Forelimb muscle (tissue), 1 donor: ENCODE data around the gene VENTX. TPM values are rescaled to one million over a fixed set of nuclear protein-coding genes. Genes with fewer than 3 reads are reported as not detected.
"Not testable (repeated sequence)": the region's sequence is repeated elsewhere in the genome, so short reads cannot be mapped to it uniquely, and the experiment has no call there.

Experiments used
- DNase-seq: peaks from one replicate; pipeline ENCODE4 v3.0.0-alpha.2; 2013; ENCODE audit warnings: low read depth
- polyA plus RNA-seq: library from polyadenylated mRNA; unstranded; fragments of 120-200 nt; gene quantifications from one replicate; pipeline ENCODE4 v1.2.1, GENCODE V29; 2013; ENCODE audit not compliant: insufficient read length

VENTX gene
- polyA plus RNA-seq, 1 donor: 0.29 TPM

GRCh38 chr10:133214468-133215410 lies 22.9 kb upstream of the VENTX start:
- DNase-seq: no peak

- DNase-seq: no peak
Observed at GRCh38 chr10:133215586-133215985, 22.1 kb upstream of the VENTX start.

- no peak for DNase-seq
Observed at GRCh38 chr10:133216776-133217175, 20.9 kb upstream of the VENTX start.

GRCh38 chr10:133217800-133218589 lies 19.7 kb upstream of the VENTX start:
- DNase-seq: no peak

GRCh38 chr10:133218891-133219290 lies 18.8 kb upstream of the VENTX start:
- DNase-seq: no peak

DNA sequence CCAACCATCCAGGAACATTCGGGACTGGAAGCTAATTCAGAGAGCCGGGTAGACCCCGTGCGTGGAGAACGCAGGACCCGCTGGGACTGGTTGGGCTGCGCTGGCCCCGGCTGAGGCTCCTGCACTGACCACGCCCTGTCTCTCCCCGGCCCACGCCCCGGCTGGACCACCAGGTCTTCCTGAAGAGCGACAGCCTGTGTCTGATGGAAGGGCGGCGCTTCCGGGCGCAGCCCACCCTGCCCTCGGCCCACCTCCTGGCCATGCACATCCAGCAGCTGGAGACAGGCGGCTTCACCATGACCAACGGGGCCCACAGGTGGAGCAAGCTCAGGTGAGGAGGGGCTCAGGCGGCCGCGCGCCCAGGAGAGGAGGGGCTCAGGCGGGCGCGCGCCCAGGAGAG lies 17.9 kb upstream of the VENTX start:
- no peak for DNase-seq

GRCh38 chr10:133221331-133221730 lies 16.3 kb upstream of the VENTX start:
- DNase-seq: no peak

DNA sequence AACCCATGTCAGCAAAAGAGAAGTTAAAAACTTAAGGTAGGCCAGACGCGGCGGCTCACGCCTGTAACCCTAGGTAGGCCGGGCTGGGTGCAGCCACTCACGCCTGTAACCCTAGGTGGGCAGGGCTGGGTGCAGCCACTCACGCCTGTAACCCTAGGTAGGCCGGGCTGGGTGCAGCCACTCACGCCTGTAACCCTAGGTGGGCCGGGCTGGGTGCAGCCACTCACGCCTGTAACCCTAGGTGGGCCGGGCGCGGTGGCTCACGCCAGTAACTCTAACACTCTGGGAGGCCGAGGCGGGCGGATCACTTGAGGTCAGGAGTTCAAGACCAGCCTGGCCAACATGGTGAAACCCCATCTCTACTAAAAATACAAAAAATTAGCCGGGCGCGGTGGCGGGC lies 15.9 kb upstream of the VENTX start:
- not testable (repeated sequence) for DNase-seq

DNA sequence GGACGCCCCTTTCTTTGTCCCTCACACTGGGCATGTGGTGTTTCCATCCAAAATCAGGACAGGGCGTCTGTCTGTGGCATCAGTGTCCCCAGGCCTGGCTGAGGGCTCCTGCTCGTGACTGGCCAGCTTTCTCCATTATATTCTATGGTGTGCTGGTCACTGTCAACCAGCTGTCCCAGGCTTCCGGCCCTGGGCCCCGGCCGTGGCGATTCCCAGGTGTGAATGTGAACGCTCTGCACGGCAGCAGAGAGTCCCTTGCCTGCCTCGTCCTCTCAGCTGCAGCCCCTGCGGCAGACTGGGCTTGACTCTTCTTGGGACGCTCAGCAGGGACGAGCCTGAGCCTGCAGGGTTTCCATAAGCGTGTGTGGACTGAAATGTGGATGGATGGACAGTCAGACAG lies 13.6 kb upstream of the VENTX start:
- no peak for DNase-seq

DNA sequence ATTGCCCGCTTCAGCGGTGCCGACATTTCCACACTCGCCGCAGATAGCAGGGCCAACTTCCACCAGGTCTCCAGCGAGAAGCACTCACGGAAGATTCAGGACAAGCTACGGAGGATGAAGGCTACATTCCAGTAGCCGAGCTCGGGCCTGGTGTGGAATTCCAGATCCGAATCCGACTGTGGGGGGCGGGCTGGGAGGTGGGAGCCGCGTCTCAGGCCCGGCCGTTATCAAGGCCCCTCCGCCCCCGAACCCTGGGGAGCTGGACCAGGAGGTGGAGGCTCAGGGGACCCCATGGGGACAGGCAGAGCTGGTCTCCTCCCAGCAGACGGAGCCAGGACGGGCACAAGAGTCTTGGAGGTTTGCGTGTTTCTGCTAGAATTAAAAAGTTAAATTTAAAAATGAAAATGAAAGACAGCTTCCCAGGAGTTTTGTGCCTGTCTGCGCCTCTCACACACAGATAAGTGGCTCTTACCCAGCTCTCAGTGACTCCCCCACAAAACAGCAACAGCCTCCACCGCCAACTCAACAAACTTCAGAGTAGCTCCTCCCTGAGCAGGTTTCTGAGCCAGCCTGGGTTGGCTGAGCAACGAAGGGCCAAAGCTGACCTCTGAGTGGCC lies 12.8 kb upstream of the VENTX start:
- DNase-seq: no peak

DNA sequence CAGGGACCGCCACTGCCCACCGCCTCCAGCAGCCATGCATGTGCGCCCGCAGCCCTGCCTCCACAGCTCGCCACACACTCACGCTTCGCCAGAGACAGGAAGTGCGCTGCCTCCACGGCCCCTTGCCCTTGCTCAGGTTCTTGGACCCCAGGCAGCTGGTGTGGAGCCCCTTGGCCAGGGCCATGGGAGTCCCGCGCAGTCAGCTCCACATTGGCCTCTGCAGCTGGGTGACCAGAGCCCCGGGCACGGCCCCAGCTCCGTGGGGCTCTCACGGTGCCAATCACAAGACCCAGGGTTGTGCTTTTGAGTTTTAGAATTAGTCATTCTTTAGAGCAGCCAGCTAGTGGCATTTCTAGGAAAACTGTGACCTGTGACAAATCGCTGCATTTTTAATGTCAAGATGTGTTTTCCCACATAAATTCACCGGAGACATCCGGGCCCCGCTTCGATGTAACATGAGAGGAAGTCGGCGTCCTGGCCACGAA lies 11.9 kb upstream of the VENTX start:
- DNase-seq: no peak

DNA sequence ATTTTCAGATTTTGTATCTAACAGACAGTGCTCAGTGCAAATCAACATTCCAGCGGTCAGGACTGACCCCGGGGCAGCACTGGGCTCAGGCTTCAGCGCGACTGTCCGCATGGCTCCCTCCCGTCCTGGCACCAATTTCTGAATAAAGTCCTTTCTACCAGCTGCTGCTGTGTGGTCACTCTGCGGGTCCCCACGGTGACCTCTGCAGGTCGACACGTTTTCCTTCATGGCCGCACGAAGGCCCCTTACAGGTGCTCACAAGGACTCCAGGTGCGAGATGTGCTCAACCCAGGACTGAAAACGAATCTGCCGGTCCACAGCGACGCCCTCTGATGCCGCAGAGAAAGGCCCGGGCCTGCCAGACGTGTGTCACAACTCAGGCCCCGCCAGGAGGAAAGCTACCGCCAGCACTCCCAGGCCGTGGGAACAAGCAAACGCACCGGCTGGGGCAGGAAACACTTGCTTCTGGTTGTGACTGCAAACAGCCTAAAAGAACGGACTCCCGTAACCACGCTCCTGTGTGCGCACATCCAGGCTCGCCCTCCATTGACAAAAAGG lies 11.3 kb upstream of the VENTX start:
- no peak for DNase-seq

GRCh38 chr10:133227256-133227655 lies 10.4 kb upstream of the VENTX start:
- DNase-seq: no peak

GRCh38 chr10:133229265-133230043 lies 8.2 kb upstream of the VENTX start:
- DNase-seq: no peak

GRCh38 chr10:133230044-133230361 lies 7.7 kb upstream of the VENTX start, which contains the start of gene UTF1:
TSS of gene UTF1 (plus strand) at chr10:133230217. CDS start at chr10:133230289, 72 bp downstream.
- DNase-seq: no peak

DNA sequence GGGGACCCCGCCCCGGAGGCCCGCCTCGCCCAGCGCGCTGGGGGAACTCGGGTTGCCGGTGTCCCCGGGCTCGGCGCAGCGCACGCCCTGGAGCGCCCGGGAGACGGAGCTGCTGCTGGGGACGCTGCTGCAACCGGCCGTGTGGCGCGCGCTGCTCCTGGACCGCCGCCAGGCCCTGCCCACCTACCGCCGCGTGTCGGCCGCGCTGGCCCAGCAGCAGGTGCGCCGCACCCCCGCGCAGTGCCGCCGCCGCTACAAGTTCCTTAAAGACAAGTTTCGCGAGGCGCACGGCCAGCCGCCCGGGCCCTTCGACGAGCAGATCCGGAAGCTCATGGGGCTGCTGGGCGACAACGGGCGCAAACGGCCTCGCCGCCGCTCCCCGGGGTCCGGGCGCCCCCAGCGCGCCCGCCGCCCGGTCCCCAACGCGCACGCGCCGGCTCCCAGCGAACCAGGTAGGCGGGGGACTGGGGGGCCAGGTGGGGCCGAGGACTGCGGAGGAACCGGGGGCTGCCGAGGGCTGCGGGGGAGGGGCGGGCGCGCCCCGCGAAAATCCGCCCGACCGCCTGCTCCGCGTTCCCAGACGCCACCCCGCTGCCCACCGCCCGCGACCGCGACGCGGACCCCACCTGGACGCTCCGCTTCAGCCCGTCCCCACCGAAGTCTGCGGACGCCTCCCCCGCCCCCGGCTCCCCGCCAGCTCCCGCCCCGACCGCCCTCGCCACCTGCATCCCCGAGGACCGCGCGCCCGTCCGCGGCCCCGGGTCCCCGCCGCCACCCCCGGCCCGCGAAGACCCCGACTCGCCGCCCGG lies 7.1 kb upstream of the VENTX start:
- DNase-seq: no peak

DNA sequence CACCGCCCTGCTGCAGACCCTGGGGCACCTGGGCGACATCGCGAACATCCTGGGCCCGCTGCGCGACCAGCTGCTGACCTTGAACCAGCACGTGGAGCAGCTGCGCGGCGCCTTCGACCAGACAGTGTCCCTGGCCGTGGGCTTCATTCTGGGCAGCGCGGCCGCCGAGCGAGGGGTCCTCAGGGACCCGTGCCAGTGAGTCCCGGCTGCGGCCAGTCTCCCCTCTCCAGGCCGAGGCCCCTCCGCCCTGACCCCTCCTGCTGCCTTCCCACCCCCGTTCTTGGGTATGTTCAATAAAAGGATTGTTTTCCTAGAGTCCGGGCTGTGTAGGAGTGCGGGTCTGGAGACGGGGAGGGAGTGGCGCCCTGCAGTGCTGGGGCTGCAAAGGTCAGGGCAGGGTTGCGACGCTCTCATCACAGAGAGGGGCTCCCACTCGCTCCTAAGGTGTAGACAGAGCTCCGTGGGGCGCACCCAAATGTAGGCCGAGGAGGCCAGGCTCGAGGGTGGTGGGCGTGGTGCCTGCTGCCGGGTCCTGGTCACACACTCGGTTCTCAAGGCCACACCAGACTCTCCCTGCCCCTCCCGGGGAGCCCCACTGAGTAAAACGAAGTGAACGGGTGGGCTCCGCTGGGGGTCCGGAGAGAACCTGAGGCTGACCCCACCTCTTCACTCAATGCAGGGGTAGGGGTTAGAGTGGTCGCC lies 6.3 kb upstream of the VENTX start:
- DNase-seq: no peak

GRCh38 chr10:133231946-133232574 lies 5.6 kb upstream of the VENTX start:
- DNase-seq: no peak

DNA sequence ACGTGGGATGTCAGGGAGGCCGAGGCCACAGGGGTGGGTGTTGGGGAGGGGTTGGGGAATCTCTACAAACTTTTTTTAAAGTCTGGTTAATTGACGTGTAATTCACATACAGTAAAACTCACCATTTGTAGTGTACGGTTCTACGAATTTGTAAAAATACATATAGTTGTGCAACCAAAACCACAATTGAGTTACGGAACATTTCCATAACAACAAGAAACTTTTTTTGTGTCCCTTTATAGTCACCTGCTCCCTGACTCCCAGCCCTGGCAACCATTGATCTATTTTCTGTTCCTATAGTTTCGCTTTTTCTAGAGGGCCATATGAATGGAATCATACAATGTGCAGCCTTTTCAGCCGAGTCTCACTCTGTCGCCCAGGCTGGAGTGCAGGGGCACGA lies 2.9 kb upstream of the VENTX start:
- DNase-seq: not testable (repeated sequence)
